Measurements from ENCODE around the gene STARD8.
"Not testable (repeated sequence)": the region's sequence is repeated elsewhere in the genome, so short reads cannot be mapped to it uniquely, and the experiment has no call there.

STARD8 gene

GRCh38 chrX:68723491-68724155 lies 76.2 kb downstream of the STARD8 start:
- FAIRE-seq (no peak), DNase-seq (ENCODE audit: insufficient read length, low spot score) (no peak)
- no peak for TF ChIP-seq POLR2A (IDR thresholded peaks at IDR 0.05; ENCODE audit: low read depth, low read length)

GRCh38 chrX:68724531-68725020 lies 77.1 kb downstream of the STARD8 start:
- TF ChIP-seq POLR2A (IDR thresholded peaks at IDR 0.05; ENCODE audit: low read depth, low read length) = no peak
- FAIRE-seq = no peak
- DNase-seq (ENCODE audit: insufficient read length, low spot score) = no peak

- DNase-seq (ENCODE audit: insufficient read length, low spot score) = no peak
- FAIRE-seq = no peak
- no peak for TF ChIP-seq POLR2A (IDR thresholded peaks at IDR 0.05; ENCODE audit: low read depth, low read length)
Observed at GRCh38 chrX:68725756-68726365, 78.4 kb downstream of the STARD8 start.

GRCh38 chrX:68726366-68726765 lies 78.9 kb downstream of the STARD8 start:
- no peak for TF ChIP-seq POLR2A (IDR thresholded peaks at IDR 0.05; ENCODE audit: low read depth, low read length)
- DNase-seq (ENCODE audit: insufficient read length, low spot score) (no peak), FAIRE-seq (no peak)

GRCh38 chrX:68727696-68728095 lies 80.2 kb downstream of the STARD8 start:
- no peak for TF ChIP-seq POLR2A (IDR thresholded peaks at IDR 0.05; ENCODE audit: low read depth, low read length)
- FAIRE-seq = no peak
- no peak for DNase-seq (ENCODE audit: insufficient read length, low spot score)

- no peak for TF ChIP-seq POLR2A (IDR thresholded peaks at IDR 0.05; ENCODE audit: low read depth, low read length)
- no peak for DNase-seq (ENCODE audit: insufficient read length, low spot score)
- no peak for FAIRE-seq
Observed at GRCh38 chrX:68728186-68728585, 80.7 kb downstream of the STARD8 start.

- DNase-seq (ENCODE audit: insufficient read length, low spot score) (no peak), FAIRE-seq (no peak)
- TF ChIP-seq POLR2A (IDR thresholded peaks at IDR 0.05; ENCODE audit: low read depth, low read length) = no peak
Observed at GRCh38 chrX:68731254-68731653, 83.8 kb downstream of the STARD8 start.

- TF ChIP-seq POLR2A (IDR thresholded peaks at IDR 0.05; ENCODE audit: low read depth, low read length) = no peak
- FAIRE-seq (peak; percentile 67), DNase-seq (ENCODE audit: insufficient read length, low spot score) (peak; percentile 54)
Observed at GRCh38 chrX:68732906-68733493, 85.5 kb downstream of the STARD8 start.

- no peak for FAIRE-seq
- no peak for DNase-seq (ENCODE audit: insufficient read length, low spot score)
- TF ChIP-seq POLR2A (IDR thresholded peaks at IDR 0.05; ENCODE audit: low read depth, low read length) = no peak
Observed at GRCh38 chrX:68735266-68735665, 87.8 kb downstream of the STARD8 start.

GRCh38 chrX:68741864-68742263 lies 94.4 kb downstream of the STARD8 start:
- not testable (repeated sequence) for DNase-seq (ENCODE audit: insufficient read length, low spot score); FAIRE-seq

- TF ChIP-seq POLR2A (IDR thresholded peaks at IDR 0.05; ENCODE audit: low read depth, low read length) = no peak
- no peak for DNase-seq (ENCODE audit: insufficient read length, low spot score)
- no peak for FAIRE-seq
Observed at GRCh38 chrX:68743754-68744153, 96.3 kb downstream of the STARD8 start.

- no peak for DNase-seq (ENCODE audit: insufficient read length, low spot score)
- FAIRE-seq = no peak
Observed at GRCh38 chrX:68746988-68747387, 99.5 kb downstream of the STARD8 start.

GRCh38 chrX:68748030-68748429 lies 100.6 kb downstream of the STARD8 start:
- FAIRE-seq = no peak

More at GRCh38 chrX:68746988-68747387, 99.5 kb downstream of the STARD8 start:
- no peak for TF ChIP-seq POLR2A (IDR thresholded peaks at IDR 0.05; ENCODE audit: low read depth, low read length)

GRCh38 chrX:68749426-68749825 lies 102.0 kb downstream of the STARD8 start:
- DNase-seq (ENCODE audit: insufficient read length, low spot score) (no peak), FAIRE-seq (no peak)
- no peak for TF ChIP-seq POLR2A (IDR thresholded peaks at IDR 0.05; ENCODE audit: low read depth, low read length)

More at GRCh38 chrX:68748030-68748429, 100.6 kb downstream of the STARD8 start:
- TF ChIP-seq POLR2A (IDR thresholded peaks at IDR 0.05; ENCODE audit: low read depth, low read length) = no peak
- DNase-seq (ENCODE audit: insufficient read length, low spot score) = no peak

GRCh38 chrX:68750316-68750715 lies 102.8 kb downstream of the STARD8 start:
- no peak for TF ChIP-seq POLR2A (IDR thresholded peaks at IDR 0.05; ENCODE audit: low read depth, low read length)
- DNase-seq (ENCODE audit: insufficient read length, low spot score) (no peak), FAIRE-seq (no peak)
